Measurements from ENCODE around the gene EBP.
"Not testable (repeated sequence)": the region's sequence is repeated elsewhere in the genome, so short reads cannot be mapped to it uniquely, and the experiment has no call there.

The EBP gene

DNA sequence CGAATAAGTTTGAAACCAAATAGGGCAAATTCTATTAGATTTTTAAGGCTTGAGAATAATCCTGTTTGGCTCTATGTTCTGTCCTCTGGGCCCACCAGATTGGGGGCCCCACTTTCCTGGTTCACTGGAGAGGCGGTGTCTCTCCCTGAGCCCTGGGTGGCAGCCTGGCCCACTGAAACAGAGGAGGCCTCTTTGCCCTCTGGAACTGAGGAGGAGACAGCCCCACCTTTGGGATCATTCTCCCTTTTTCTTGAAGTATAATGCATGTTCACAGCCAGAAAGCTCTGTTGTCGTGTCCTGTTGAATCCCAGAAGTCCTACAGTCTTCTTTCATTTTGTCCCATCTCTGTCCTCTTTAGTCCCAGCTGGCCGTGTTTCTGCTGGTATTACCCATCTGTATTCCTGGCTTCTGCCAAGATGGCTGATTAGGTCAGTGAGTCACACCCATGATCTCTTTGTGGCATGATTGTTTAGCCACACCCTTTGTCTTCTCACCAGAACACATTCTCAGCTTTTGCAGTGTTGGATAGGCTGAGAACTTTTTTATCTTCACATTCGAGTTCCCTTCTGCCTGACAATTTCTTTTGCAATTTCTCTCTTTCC lies 9.9 kb downstream of the EBP start:
- no peak for DNase-seq

GRCh38 chrX:48532161-48532560 lies 10.6 kb downstream of the EBP start:
- DNase-seq: no peak

DNA sequence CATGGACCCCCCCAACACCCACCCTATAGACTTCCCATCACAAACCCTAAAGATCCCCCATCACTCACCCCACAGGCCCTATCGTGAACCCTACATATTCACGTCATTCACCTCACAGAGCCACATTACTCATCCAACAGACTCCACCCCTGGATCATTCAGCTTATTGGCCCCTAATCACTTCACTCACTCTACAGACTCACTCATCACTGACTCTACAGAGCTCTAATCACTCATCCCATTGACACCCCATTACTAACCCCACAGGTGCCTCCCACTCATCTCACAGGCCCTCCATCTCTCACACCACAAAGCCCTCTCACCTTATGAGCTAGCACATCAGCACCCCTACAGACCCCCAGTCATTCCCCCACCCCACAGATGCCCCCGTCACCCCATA lies 11.6 kb downstream of the EBP start:
- no peak for DNase-seq

DNA sequence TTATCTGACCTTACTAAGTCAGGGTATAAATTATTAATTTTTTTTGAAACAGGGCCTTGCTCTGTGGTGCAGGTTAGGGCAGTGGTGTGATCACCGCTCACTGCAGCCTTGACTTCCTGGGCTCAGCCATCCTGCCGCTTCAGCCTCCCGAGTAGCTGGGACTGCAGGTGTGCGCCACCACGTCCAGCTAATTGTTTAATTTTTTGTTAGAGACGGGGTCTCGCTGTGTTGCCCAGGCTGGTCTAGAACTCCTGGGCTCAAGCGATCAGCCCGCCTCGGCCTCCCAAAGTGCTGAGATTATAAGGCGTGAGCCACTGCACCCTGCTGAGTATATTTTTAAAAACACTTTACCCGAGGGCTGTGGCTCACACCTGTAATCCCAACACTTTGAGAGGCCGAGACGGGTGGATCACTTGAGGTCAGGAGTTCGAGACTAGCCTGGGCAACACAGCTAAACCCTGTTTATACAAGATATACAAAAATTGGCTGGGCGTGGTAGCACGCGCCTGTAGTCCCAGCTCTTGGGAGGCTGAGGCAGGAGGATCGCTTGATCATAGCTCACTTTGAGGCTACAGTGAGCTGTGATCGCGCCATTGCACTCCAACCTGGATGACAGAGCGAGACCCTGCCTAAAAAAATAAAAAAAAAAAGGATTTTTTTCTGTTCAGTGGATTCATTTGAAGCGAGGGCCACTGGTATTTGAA lies 17.2 kb downstream of the EBP start:
- DNase-seq: no peak

DNA sequence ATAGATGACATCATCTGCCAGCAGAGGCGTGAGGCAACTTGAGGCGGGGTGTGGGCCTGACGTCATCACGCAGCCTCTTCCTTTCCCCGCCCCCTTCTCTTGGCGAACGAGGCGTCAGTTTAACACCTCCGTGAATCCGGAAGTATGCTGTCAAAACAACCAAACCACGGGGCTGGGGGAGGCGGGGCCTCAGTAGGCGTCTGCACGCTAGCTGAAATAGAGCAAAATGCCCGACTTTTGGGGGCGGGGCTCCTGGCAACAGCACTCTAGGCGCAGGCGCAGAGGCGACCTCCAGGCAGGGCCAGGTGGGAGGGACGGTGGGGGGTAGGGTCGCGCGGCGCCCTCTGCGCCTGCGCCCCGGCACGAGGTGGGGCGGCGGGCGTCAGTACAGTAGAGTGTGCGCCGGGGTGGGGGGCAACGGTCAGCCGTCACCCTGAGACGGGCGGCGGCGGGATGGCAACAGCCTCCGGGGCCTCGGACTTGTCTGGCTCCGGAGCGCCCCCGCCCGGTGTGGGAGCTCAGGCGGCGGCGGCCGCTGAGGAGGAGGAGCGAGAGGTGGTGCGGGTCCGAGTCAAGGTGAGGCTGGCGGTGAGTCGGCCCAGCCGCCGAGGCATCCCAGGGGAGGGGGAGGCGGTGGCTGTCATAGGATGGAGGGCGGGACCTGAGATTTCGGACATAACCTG lies 17.9 kb downstream of the EBP start, which contains the start of gene TBC1D25:
TBC1D25 (plus strand) TSS at position 370 of the 683 bp plus-strand sequence; CDS start at position 454, 84 bp downstream.
- DNase-seq: peak; percentile 91

DNA sequence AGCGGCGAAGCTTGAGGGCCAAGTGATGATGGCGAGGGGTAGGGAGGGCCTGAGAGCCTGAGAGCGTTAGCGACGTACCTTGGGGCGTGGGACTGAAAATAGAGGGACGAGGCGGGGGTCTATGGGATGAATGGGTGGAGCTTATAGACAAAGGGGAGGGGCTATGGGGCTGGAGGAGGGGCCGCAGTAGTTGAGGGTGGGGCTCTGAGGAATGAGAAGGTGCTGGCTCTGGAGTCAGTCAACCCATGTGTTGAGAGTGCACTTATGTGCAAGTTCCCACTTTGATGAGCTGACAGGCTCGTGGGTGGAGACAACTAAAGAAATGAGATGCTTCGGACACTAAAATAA lies 18.4 kb downstream of the EBP start:
- no peak for DNase-seq

DNA sequence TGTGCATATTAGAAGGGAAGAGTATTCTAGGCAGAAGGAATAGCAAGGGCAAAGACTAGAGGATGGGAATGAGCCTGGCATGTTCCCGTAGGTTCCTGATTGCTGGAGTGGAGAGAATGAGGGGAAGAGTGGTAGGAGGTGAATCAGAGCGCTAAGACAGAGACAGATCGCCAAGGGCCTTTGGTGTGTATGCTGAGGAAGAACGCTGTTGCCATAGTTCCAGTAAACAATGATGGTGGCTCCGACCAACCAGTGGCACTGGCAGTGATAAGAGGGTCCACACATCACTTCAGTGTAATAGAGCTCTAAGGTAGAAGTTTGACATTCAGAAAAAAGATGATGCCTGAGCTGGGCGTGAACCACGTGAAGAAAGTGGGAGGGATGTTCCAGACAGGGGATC lies 18.9 kb downstream of the EBP start:
- DNase-seq: no peak

DNA sequence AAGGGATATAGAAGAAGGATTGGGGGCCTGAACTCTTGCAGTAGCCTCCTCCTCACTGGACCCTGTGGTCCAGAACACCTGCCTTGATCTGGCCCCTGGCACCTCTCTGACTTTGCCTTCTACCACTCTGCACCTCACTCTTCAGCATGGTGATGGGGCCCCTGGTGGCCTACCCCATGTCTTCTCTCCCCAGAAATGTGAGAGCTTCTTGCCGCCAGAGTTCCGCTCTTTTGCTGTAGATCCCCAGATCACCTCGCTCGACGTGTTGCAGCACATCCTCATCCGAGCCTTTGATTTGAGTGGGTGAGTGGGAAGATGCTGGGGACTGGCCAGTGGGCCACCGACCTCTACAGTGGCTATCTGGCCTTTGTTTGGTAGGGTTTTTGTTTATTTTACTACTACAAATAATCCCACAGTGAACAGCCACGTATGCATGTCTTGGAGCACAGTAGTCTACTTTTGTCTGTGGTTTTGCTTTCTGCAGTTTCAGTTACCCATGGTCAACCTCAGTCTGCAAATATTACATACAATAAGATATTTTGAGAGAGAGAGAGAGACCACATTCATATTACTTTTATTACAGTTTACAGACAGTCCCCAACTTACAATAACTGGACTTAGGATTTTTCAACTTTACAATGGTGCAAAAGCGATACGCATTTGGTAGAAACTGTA lies 19.7 kb downstream of the EBP start:
- DNase-seq: no peak

DNA sequence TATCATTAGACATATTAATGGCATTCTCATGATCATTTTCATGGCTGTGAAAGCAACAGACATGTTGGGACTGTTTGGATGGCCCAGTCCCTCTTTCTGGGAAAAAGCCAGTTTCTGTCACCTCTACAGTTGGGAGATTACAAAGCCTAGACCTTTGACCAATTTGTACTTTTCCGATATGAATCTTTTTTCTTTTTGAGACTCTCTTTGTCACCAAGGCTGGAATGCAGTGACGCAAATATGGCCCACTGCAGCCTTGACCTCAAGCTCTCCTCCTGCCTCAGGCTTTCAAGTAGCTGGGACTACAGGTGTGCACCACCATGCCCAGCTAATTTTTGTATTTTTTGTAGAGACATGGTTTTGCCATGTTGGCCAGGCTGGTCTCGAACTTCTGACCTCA lies 27.3 kb downstream of the EBP start:
- DNase-seq: no peak

- not testable (repeated sequence) for DNase-seq
Observed at GRCh38 chrX:48555731-48556325, 34.2 kb downstream of the EBP start.

DNA sequence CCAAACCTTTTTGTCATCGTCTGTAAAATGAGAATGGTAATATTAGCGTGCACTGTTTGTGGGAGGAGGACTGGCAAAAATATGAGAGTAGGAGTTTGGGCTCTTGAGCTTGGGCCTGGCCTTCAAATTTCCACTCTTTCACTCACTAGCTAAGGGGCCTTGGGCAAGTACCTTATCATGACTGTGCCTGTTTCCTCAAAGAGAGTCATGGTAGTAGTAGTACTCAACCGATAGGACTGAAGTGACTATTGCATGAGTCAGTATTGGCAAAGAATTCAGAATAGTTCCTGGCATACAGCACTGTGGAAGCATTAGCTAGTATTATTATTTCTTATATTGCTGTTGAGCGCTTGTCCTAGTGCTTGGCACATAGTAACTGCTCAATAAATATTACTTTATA lies 36.7 kb downstream of the EBP start:
- no peak for DNase-seq

GRCh38 chrX:48559636-48560035 lies 38.0 kb downstream of the EBP start:
- no peak for DNase-seq

- DNase-seq: no peak
Observed at GRCh38 chrX:48560056-48560455, 38.4 kb downstream of the EBP start.

DNA sequence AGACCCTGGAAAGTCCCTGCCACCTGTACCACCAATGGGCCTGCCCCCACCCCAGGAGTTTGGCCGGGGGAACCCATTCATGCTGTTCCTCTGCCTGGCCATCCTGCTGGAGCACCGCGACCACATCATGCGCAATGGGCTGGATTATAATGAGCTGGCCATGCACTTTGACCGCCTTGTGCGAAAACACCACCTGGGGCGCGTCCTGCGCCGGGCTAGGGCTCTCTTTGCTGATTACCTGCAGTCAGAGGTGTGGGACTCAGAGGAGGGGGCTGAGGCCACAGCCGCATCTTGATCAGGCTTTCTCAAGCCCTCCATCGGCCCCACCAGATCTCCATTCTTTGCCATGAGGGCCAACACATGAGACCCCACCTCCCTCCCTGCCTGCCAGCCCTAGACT lies 39.1 kb downstream of the EBP start:
- DNase-seq: no peak

DNA sequence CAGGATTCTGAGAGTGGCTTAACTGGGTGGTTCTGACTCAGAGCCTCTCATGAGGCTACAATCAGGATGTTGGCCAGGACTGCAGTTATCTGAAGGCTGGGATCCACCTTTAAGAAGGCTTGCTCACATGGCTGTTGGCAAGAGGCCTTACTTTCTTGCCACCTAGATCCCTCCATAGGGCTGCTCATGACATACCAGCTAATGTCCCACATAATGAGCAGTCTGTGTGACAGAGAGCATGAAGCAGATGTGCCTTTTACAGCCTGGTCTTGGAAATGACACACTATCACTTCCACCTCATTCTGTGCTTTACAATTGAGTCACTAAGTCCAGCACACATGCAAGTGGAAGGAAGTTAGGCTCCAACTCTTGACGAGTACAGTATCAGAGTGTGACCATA lies 48.4 kb downstream of the EBP start:
- no peak for DNase-seq

DNA sequence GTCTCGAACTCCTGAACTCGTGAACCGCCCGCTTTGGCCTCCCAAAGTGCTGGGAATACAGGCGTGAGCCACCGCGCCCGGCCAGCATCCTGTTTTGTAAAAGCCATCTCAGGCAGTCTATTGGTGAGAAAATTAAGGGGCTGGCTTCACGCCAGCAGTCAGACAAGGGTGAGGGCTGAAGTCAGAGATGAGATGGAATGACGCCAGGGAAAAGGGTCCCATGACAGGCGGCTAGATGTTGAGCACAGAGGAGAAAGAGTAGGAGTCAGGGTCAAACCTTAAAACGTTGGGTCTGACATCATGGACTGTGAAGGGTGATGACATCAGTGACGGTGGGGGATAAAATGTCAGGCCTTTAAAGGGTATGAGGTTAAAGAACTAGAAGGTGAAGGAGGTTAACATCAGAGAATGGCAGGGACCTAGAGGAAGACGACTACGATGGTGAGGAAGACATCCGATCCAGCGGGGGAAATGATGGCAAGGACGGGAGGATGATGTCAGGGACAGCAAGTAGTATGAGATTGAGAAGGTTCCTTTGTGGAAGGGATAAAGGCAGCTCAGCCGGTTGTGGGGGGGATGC lies 52.2 kb downstream of the EBP start:
- DNase-seq: peak; percentile 33

GRCh38 chrX:48574270-48575266 lies 53.0 kb downstream of the EBP start, which contains the start of gene RBM3:
Gene RBM3, plus strand, starts transcription at chrX:48574484. Its CDS starts 697 bp downstream, at chrX:48575181.
- DNase-seq: peak; percentile 89

- no peak for DNase-seq
Observed at GRCh38 chrX:48575642-48576041, 54.0 kb downstream of the EBP start.

DNA sequence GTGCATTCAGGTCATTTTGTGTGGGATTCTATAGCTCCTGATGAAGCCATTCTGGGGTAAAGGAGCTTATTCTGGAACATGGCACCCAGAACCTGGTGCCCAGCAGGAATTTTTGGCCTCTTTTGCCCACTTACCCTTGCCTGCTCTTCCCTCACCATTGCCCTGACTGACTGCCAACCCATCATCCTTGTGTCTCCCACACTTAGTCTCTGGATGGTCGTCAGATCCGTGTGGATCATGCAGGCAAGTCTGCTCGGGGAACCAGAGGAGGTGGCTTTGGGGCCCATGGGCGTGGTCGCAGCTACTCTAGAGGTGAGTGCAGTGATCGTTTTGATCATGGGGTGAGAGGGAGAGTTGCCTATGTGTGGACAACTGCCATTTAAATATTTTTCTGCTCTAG lies 54.5 kb downstream of the EBP start:
- no peak for DNase-seq
